GM12878 (cell line): ENCODE data around the gene KIFAP3. TPM values are rescaled to one million over a fixed set of nuclear protein-coding genes. Genes with fewer than 3 reads are reported as not detected.

ENCODE experiments used
- ATF2 ChIP-seq: IDR thresholded peaks from 2 replicates; pipeline ENCODE4 v1.6.1; 2012; ENCODE audit warnings: low read length, inconsistent platforms
- CUX1 ChIP-seq: IDR thresholded peaks from 2 replicates; pipeline ENCODE4 v1.6.1; 2012; ENCODE audit warnings: improper control_type of control experiment, low read depth, low read length; ENCODE audit not compliant: insufficient replicate concordance
- MTA3 ChIP-seq: IDR thresholded peaks from 2 replicates; pipeline ENCODE4 v1.6.1; 2012; ENCODE audit warnings: low read length, inconsistent platforms, borderline replicate concordance
- RFX5 ChIP-seq: IDR thresholded peaks from 2 replicates; pipeline ENCODE4 v1.6.1; 2011; ENCODE audit warnings: low read depth, low read length, improper control_type of control experiment
- SIX5 ChIP-seq: IDR thresholded peaks from 2 replicates; pipeline ENCODE4 v1.6.1; 2011; ENCODE audit warnings: mild to moderate bottlenecking, low read depth, low read length, moderate library complexity; ENCODE audit not compliant: severe bottlenecking
- USF1 ChIP-seq: IDR thresholded peaks from 2 replicates; pipeline ENCODE4 v1.6.1; 2011; ENCODE audit warnings: borderline replicate concordance, low read depth, mild to moderate bottlenecking, moderate library complexity, mixed read lengths, low read length; ENCODE audit not compliant: insufficient read depth; ENCODE audit errors: extremely low read length
- polyA plus RNA-seq, 11 experiments: library from polyadenylated mRNA; depleted of rRNA in 4 of 11; unstranded in 6 of 11; stranded (reverse) in 5 of 11; fragments of >200 nt; fragmentation: Nextera tagmentation in 4 of 11; fragmentation: Illumina TruSeq in 1 of 11; extraction: Ambion mirVana in 4 of 11; extraction: Trizol in 1 of 11; gene quantifications; 1 replicate in 1 of 11; 2 replicates in 10 of 11; pipeline versions ENCODE4 v1.2.1 to v1.2.3, GENCODE V29; 2011 to 2016; ENCODE audit warnings: inconsistent platforms in 2 of 11, missing spikeins in 2 of 11, low read depth in 1 of 11
- total RNA-seq, 4 experiments: library from RNA; depleted of rRNA in 3 of 4; stranded (reverse); fragments of >200 nt in 3 of 4; fragmentation: Illumina TruSeq in 1 of 4; extraction: Trizol in 1 of 4; gene quantifications; 2 replicates each; pipeline versions ENCODE4 v1.2.1 to v1.2.3, GENCODE V29; 2013 to 2021

The KIFAP3 gene
- total and polyA plus RNA-seq, 10 of the 15 experiments (the other 5 are each of a cell fraction or from before 2014, with no cell fraction given): 13.7 to 100 (median 18.9) TPM

- no peak for TF ChIP-seq CUX1
- TF ChIP-seq ATF2: no peak
- no peak for TF ChIP-seq MTA3
- no peak for TF ChIP-seq USF1
- no peak for TF ChIP-seq RFX5
- TF ChIP-seq SIX5: no peak
Observed at GRCh38 chr1:169877800-169878491, 196.5 kb downstream of the KIFAP3 start (continued).
